Measurements from ENCODE around the gene MBD6. TPM values are rescaled to one million over a fixed set of nuclear protein-coding genes. Genes with fewer than 3 reads are reported as not detected.

The MBD6 gene
- total and polyA plus RNA-seq, 7 donors, result 13.5 to 52.8 (median 16.2) TPM

- Histone ChIP-seq H3K27ac (no peak overlapping the region), H3K9me3 (no peaks in the 10 kb centered on the region), H3K27me3 (peaks cover 5 to 23% (median 22%) of the 10 kb centered on the region in 3 donors), H3K4me1 (peaks cover 0 to 41% (median 32%) of the 10 kb centered on the region in 4 donors), H3K36me3 (no peaks in the 10 kb centered on the region), H3K4me3 (no peak overlapping the region)
- intact Hi-C loops (cut with DNase I), result loop anchor here (5.0 kb wide), 1 partner anchor 59 kb away; no protein-coding TSS in a partner anchor
- 95 to 96% methylated on average over 2 of the region's 2 CpGs for WGBS, 2 donors
- DNase-seq, result no peak
- TF ChIP-seq EP300 (IDR thresholded peaks at IDR 0.05) (no peak), POLR2AphosphoS5 (IDR thresholded peaks at IDR 0.05) (no peak), POLR2A (IDR thresholded peaks at IDR 0.05) (no peak), CTCF (IDR thresholded peaks at IDR 0.05) (no peak)
Measured at GRCh38 chr12:57548013-57548315, 25.3 kb downstream of the MBD6 start.

- H3K4me3 ChIP-seq, result no peak overlapping the region
- no peak overlapping the region for H3K27ac ChIP-seq
- WGBS, 2 donors, result 30 to 62% methylated on average over 2 of the region's 2 CpGs
- no peak for DNase-seq
- H3K4me1 ChIP-seq, result peaks cover 0 to 39% (median 32%) of the 10 kb centered on the region in 4 donors
- intact Hi-C loops (cut with DNase I), result loop anchor here (5.0 kb wide), 1 partner anchor 59 kb away; no protein-coding TSS in a partner anchor
- H3K36me3 ChIP-seq, result no peaks in the 10 kb centered on the region
- no peak for TF ChIP-seq EP300 (IDR thresholded peaks at IDR 0.05)
- TF ChIP-seq POLR2A (IDR thresholded peaks at IDR 0.05), result no peak
- no peak for TF ChIP-seq CTCF (IDR thresholded peaks at IDR 0.05)
- TF ChIP-seq POLR2AphosphoS5 (IDR thresholded peaks at IDR 0.05), result no peak
- peaks cover 5 to 23% (median 22%) of the 10 kb centered on the region in 3 donors for H3K27me3 ChIP-seq
- H3K9me3 ChIP-seq, result no peaks in the 10 kb centered on the region
Measured at GRCh38 chr12:57548488-57548887, 25.9 kb downstream of the MBD6 start.

GRCh38 chr12:57549203-57549908 lies 26.7 kb downstream of the MBD6 start:
- Histone ChIP-seq H3K4me1 (peaks cover 0 to 36% (median 30%) of the 10 kb centered on the region in 4 donors), H3K27ac (no peak overlapping the region), H3K36me3 (no peaks in the 10 kb centered on the region), H3K27me3 (peaks cover 5 to 23% (median 22%) of the 10 kb centered on the region in 3 donors), H3K4me3 (peak overlapping the region; percentile 20 to 50 (median 44)), H3K9me3 (no peaks in the 10 kb centered on the region)
- intact Hi-C loops (cut with DNase I), result loop anchor here (5.0 kb wide), 1 partner anchor 58 kb away; no protein-coding TSS in a partner anchor
- DNase-seq, result no peak
- 29 to 39% methylated on average over 13 of the region's 13 CpGs for WGBS, 2 donors
- TF ChIP-seq POLR2A (IDR thresholded peaks at IDR 0.05) (no peak), EP300 (IDR thresholded peaks at IDR 0.05) (no peak), CTCF (IDR thresholded peaks at IDR 0.05) (no peak), POLR2AphosphoS5 (IDR thresholded peaks at IDR 0.05) (no peak)

DNA sequence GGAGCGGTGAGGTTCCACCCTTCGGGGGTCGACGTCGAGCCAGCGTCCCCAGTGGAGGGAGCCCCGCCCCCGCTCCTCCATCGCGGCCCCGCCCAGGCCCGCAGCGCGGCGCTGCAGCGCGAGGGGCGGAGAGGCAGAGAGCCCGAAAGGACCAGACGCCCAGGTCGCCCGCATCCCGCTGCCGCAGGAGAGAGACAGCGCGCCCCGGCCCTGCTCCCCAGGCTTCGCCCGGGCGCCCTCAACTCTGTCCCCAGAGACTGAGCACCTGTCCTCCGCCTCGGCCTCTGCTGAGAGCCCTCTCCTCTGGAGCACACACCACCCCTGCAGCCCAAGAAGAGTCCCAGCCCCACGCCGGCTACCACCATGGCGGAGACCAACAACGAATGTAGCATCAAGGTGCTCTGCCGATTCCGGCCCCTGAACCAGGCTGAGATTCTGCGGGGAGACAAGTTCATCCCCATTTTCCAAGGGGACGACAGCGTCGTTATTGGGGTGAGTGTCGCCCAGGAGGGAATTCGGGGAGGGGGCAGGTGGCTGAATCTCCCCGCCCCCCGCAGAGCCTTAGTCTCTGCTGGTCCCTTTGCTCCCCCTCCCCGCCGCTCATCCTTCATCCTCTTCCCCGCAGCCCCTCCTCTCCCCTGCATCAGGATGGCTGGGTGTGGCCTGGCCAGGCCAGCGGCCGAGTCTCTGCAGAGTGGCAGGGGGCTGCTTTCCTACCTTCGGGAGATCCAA lies 27.5 kb downstream of the MBD6 start, which contains the start of gene KIF5A:
KIF5A (plus strand) TSS at position 136 of the 732 bp plus-strand sequence; CDS start at position 364, 228 bp downstream.
- Histone ChIP-seq H3K27me3 (peaks cover 5 to 23% (median 22%) of the 10 kb centered on the region in 3 donors), H3K4me1 (peaks cover 0 to 29% (median 25%) of the 10 kb centered on the region in 4 donors), H3K36me3 (no peaks in the 10 kb centered on the region), H3K27ac (no peak within 1 kb of the TSS), H3K4me3 (peak within 1 kb of the TSS; percentile 20 to 50 (median 44)), H3K9me3 (no peaks in the 10 kb centered on the region)
- intact Hi-C loops (cut with DNase I), result loop anchor here (5.0 kb wide), 1 partner anchor 57 kb away; no protein-coding TSS in a partner anchor
- WGBS, 2 donors, result 5 to 6% methylated on average over 52 of the region's 52 CpGs
- DNase-seq, result no peak
- TF ChIP-seq POLR2AphosphoS5 (IDR thresholded peaks at IDR 0.05) (peak in 2 of 4 donors; percentile 30 to 36), EP300 (IDR thresholded peaks at IDR 0.05) (no peak)
